HEK293 (cell line): ENCODE results near the gene MAVS.

Experiments used
- CTCF ChIA-PET: fragments of 350-600 bp; formaldehyde crosslinking; extraction: SDS; loops from one replicate; lab custom pipeline; 2021; ENCODE audit warnings: antibody characterized with exemption; lab: Yijun Ruan, JAX
- POLR2A ChIA-PET: fragments of 300-600 bp; formaldehyde crosslinking; extraction: SDS; loops from one replicate; lab custom pipeline; 2020; ENCODE audit warnings: antibody characterized with exemption, inconsistent platforms; lab: Yijun Ruan, JAX
- H3K27ac ChIP-seq: fragments of 200-500 bp; sonication (Bioruptor generic); 2 replicates; pipeline ENCODE4 v1.5.1; 2014; ENCODE audit warnings: low read depth, low read length, control low read depth, inconsistent platforms; ENCODE audit errors: extremely low read depth
- H3K36me3 ChIP-seq, 2 experiments: fragments of 200-500 bp in 1 of 2; sonication (Bioruptor generic) in 1 of 2; 1 replicate in 1 of 2; 2 replicates in 1 of 2; pipeline ENCODE4 v1.5.1; 2014 to 2017; ENCODE audit warnings: inconsistent platforms in 2 of 2, low read length in 2 of 2; ENCODE audit not compliant: control insufficient read depth in 2 of 2, insufficient read depth in 1 of 2
- H3K4me1 ChIP-seq: fragments of 200-500 bp; sonication (Bioruptor generic); 2 replicates; pipeline ENCODE4 v1.5.1; 2014; ENCODE audit warnings: mild to moderate bottlenecking, low read length, inconsistent platforms; ENCODE audit not compliant: control insufficient read depth, insufficient read depth
- H3K4me3 ChIP-seq: 2 replicates; pipeline ENCODE4 v1.5.1; 2011; ENCODE audit warnings: low read depth, mild to moderate bottlenecking, control low read depth, low read length, moderate library complexity
- H3K9me3 ChIP-seq: fragments of 200-500 bp; sonication (Bioruptor generic); 2 replicates; pipeline ENCODE4 v1.5.1; 2014; ENCODE audit warnings: low read depth, low read length, inconsistent platforms; ENCODE audit not compliant: control insufficient read depth, insufficient read depth
- HOXC10 ChIP-seq: sonication (generic); formaldehyde crosslinking; IDR thresholded peaks from 2 replicates; pipeline ENCODE4 v1.8.1; 2023; ENCODE audit warnings: mild to moderate bottlenecking, missing genetic modification reagents
- KLF8 ChIP-seq: fragments of 450-650 bp; formaldehyde crosslinking; IDR thresholded peaks from 2 replicates; pipeline ENCODE4 v1.5.1; 2016; ENCODE audit warnings: missing biosample characterization, missing genetic modification characterization
- PBX3 ChIP-seq: sonication (generic); formaldehyde crosslinking; IDR thresholded peaks from 2 replicates; pipeline ENCODE4 v1.8.1; 2022; ENCODE audit warnings: mild to moderate bottlenecking, moderate library complexity, missing genetic modification reagents
- PRDM4 ChIP-seq: fragments of 450-650 bp; formaldehyde crosslinking; IDR thresholded peaks from 2 replicates; pipeline ENCODE4 v1.5.1; 2017; ENCODE audit warnings: missing biosample characterization, missing genetic modification characterization
- WT1 ChIP-seq: fragments of 450-650 bp; formaldehyde crosslinking; IDR thresholded peaks from 2 replicates; pipeline ENCODE4 v1.5.1; 2016; ENCODE audit warnings: missing biosample characterization, missing genetic modification characterization
- YY2 ChIP-seq: fragments of 450-650 bp; formaldehyde crosslinking; IDR thresholded peaks from 2 replicates; pipeline ENCODE4 v1.5.1; 2016; ENCODE audit warnings: missing biosample characterization, missing genetic modification characterization
- ZBTB1 ChIP-seq: fragments of 450-650 bp; formaldehyde crosslinking; IDR thresholded peaks from 2 replicates; pipeline ENCODE4 v1.5.1; 2016; ENCODE audit warnings: missing biosample characterization, missing genetic modification characterization
- ZBTB10 ChIP-seq: fragments of 450-650 bp; formaldehyde crosslinking; IDR thresholded peaks from 2 replicates; pipeline ENCODE4 v1.5.1; 2016; ENCODE audit warnings: missing biosample characterization, missing genetic modification characterization
- ZBTB26 ChIP-seq: fragments of 450-650 bp; formaldehyde crosslinking; optimal IDR thresholded peaks from 2 replicates; pipeline ENCODE3; 2016; ENCODE audit warnings: missing biosample characterization, mild to moderate bottlenecking, missing genetic modification characterization
- ZBTB8A ChIP-seq: fragments of 450-650 bp; formaldehyde crosslinking; IDR thresholded peaks from 2 replicates; pipeline ENCODE4 v1.5.1; 2016; ENCODE audit warnings: missing biosample characterization, missing genetic modification characterization
- ZFP41 ChIP-seq: fragments of 450-650 bp; formaldehyde crosslinking; IDR thresholded peaks from 2 replicates; pipeline ENCODE4 v1.5.1; 2016; ENCODE audit warnings: missing biosample characterization, missing genetic modification characterization, borderline replicate concordance
- ZNF184 ChIP-seq: fragments of 450-650 bp; IDR thresholded peaks from 2 replicates; pipeline ENCODE4 v1.5.1; 2018; ENCODE audit warnings: missing biosample characterization, mild to moderate bottlenecking, missing genetic modification characterization
- ZNF19 ChIP-seq: fragments of 450-650 bp; formaldehyde crosslinking; IDR thresholded peaks from 2 replicates; pipeline ENCODE4; 2016; ENCODE audit warnings: missing biosample characterization, missing genetic modification characterization, low read depth
- ZNF211 ChIP-seq: fragments of 450-650 bp; formaldehyde crosslinking; IDR thresholded peaks from 2 replicates; pipeline ENCODE4 v1.5.1; 2016; ENCODE audit warnings: low read depth, missing biosample characterization, missing genetic modification characterization
- ZNF248 ChIP-seq: fragments of 450-650 bp; formaldehyde crosslinking; IDR thresholded peaks from 2 replicates; pipeline ENCODE4 v1.5.1; 2017; ENCODE audit warnings: missing biosample characterization, missing genetic modification characterization
- ZNF292 ChIP-seq: fragments of 450-650 bp; formaldehyde crosslinking; IDR thresholded peaks from 2 replicates; pipeline ENCODE4 v1.5.1; 2016; ENCODE audit warnings: low read depth, missing biosample characterization, missing genetic modification characterization, borderline replicate concordance
- ZNF366 ChIP-seq: fragments of 450-650 bp; formaldehyde crosslinking; conservative IDR thresholded peaks from 2 replicates; pipeline ENCODE4 v1.5.1; 2016; ENCODE audit warnings: missing biosample characterization, missing genetic modification characterization
- ZNF529 ChIP-seq: fragments of 450-650 bp; formaldehyde crosslinking; IDR thresholded peaks from 2 replicates; pipeline ENCODE4 v1.5.1; 2017; ENCODE audit warnings: missing genetic modification characterization, missing biosample characterization; ENCODE audit not compliant: insufficient replicate concordance
- ZNF555 ChIP-seq: fragments of 450-650 bp; formaldehyde crosslinking; conservative IDR thresholded peaks from 2 replicates; pipeline ENCODE4 v1.5.1; 2017; ENCODE audit warnings: missing biosample characterization, mild to moderate bottlenecking, missing genetic modification characterization, inconsistent platforms
- ZNF560 ChIP-seq: fragments of 450-650 bp; formaldehyde crosslinking; IDR thresholded peaks from 2 replicates; pipeline ENCODE4 v1.5.1; 2017; ENCODE audit warnings: missing biosample characterization, missing genetic modification characterization, borderline replicate concordance
- ZNF692 ChIP-seq: fragments of 450-650 bp; formaldehyde crosslinking; IDR thresholded peaks from 2 replicates; pipeline ENCODE4 v1.5.1; 2016; ENCODE audit warnings: missing biosample characterization, missing genetic modification characterization
- ZNF777 ChIP-seq: fragments of 450-650 bp; formaldehyde crosslinking; IDR thresholded peaks from 2 replicates; pipeline ENCODE4 v1.5.1; 2017; ENCODE audit warnings: missing biosample characterization, missing genetic modification characterization, borderline replicate concordance
- ZNF843 ChIP-seq: fragments of 450-650 bp; formaldehyde crosslinking; IDR thresholded peaks from 2 replicates; pipeline ENCODE4 v1.5.1; 2016; ENCODE audit warnings: missing biosample characterization, missing genetic modification characterization
- ZXDB ChIP-seq: fragments of 450-650 bp; formaldehyde crosslinking; IDR thresholded peaks from 2 replicates; pipeline ENCODE4 v1.5.1; 2016; ENCODE audit warnings: missing biosample characterization, missing genetic modification characterization

The MAVS gene

GRCh38 chr20:3888622-3889488, 42.2 kb downstream of the MAVS start, which contains the start of gene PANK2 (continued):
- TF ChIP-seq PBX3 = peak; percentile 99
- TF ChIP-seq ZNF777 (tag by site-specific recombination) = no peak
- no peak for TF ChIP-seq ZNF211 (tag by site-specific recombination)
- no peak for TF ChIP-seq ZNF184 (tag by site-specific recombination)
- no peak for TF ChIP-seq ZNF248 (tag by site-specific recombination)

GRCh38 chr20:3889489-3890397, 43.1 kb downstream of the MAVS start:
- ChIA-PET POLR2A (interaction anchor here (0.7 to 1.1 kb wide), 4 partner anchors 33 to 149 kb away, joined by 3 read pairs; partner anchors contain the start of genes ADISSP and AP5S1), CTCF (interaction anchor here (0.7 to 2.3 kb wide), 8 partner anchors 16 to 194 kb away, joined by 3 to 17 read pairs (median 3); no protein-coding TSS in a partner anchor)
- TF ChIP-seq ZBTB1 (tag by site-specific recombination) = 0 out of 2 replicates have a peak, but pooled peaks have one; percentile 22
- 0 out of 2 replicates have a peak, but pooled peaks have one; percentile 8 for TF ChIP-seq ZNF692 (tag by site-specific recombination)
- TF ChIP-seq YY2 (tag by site-specific recombination) = no peak
- peak; percentile 50 for TF ChIP-seq KLF8 (tag by site-specific recombination)
- TF ChIP-seq ZNF292 = no peak
- TF ChIP-seq ZBTB26 (tag by site-specific recombination) = peak; percentile 15
- TF ChIP-seq ZNF555 (tag by site-specific recombination) = no peak
- TF ChIP-seq ZNF560 (tag by site-specific recombination) = no peak
- 0 out of 2 replicates have a peak, but pooled peaks have one; percentile 53 for TF ChIP-seq WT1 (tag by site-specific recombination)
- TF ChIP-seq ZFP41 (tag by site-specific recombination) = no peak
- peak; percentile 74 for TF ChIP-seq ZNF366
- peak; percentile 38; the same call in 1 of the 2 replicates for TF ChIP-seq ZBTB10 (tag by site-specific recombination)
- no peak for TF ChIP-seq PRDM4 (tag by site-specific recombination)
- TF ChIP-seq ZNF19 (tag by site-specific recombination) = no peak
- no peak for TF ChIP-seq HOXC10 (CRISPR knock-in tag)
- no peak for TF ChIP-seq ZNF843 (tag by site-specific recombination)
- peak; percentile 38; the same call in 1 of the 2 replicates for TF ChIP-seq ZXDB
- 0 out of 2 replicates have a peak, but pooled peaks have one; percentile 7 for TF ChIP-seq ZBTB8A (tag by site-specific recombination)
- no peak for TF ChIP-seq ZNF529 (tag by site-specific recombination)

More at GRCh38 chr20:3889489-3890397, 43.1 kb downstream of the MAVS start:
- Histone ChIP-seq H3K4me3 (peak overlapping the region; percentile 74), H3K9me3 (no peaks in the 10 kb centered on the region), H3K4me1 (peaks cover 31% of the 10 kb centered on the region), H3K27ac (peak overlapping the region; percentile 97), H3K36me3 (peaks cover 26 to 38% of the 10 kb centered on the region in 2 experiments; a peak in 2 of 3 replicates)
